IPS DF 6.9 (cell line): Measurements from ENCODE around the gene MAPK8IP1.
A peak's percentile ranks its signal among the peaks of the same experiment; 100 is the strongest.

Source experiments
- DNase-seq: peaks from one replicate; pipeline ENCODE4 v3.0.0-alpha.2; 2013; ENCODE audit warnings: low read depth, low spot score
- H3K27ac ChIP-seq: one replicate; pipeline ENCODE4 v1.5.1; 2013; ENCODE audit warnings: low read length, control low read depth
- H3K27me3 ChIP-seq: 2 replicates; pipeline ENCODE4 v1.6.1; 2013; ENCODE audit warnings: mild to moderate bottlenecking, low read length; ENCODE audit not compliant: control insufficient read depth, insufficient read depth
- H3K36me3 ChIP-seq: 2 replicates; pipeline ENCODE4 v1.6.1; 2013; ENCODE audit warnings: low read length; ENCODE audit not compliant: control insufficient read depth, insufficient read depth
- H3K4me1 ChIP-seq: 2 replicates; pipeline ENCODE4 v1.6.1; 2013; ENCODE audit warnings: low read length; ENCODE audit not compliant: control insufficient read depth, insufficient read depth
- H3K4me3 ChIP-seq: 2 replicates; pipeline ENCODE4 v1.5.1; 2013; ENCODE audit warnings: mild to moderate bottlenecking, low read length
- H3K9me3 ChIP-seq: 2 replicates; pipeline ENCODE4 v1.6.1; 2013; ENCODE audit warnings: low read length, inconsistent platforms; ENCODE audit not compliant: control insufficient read depth, insufficient read depth
- WGBS: extraction: QIAGEN DNeasy Blood & Tissue Kit; methylation state at CpG from one replicate; pipeline ENCODE4 v1.1.7; 2013; ENCODE audit warnings: mixed read lengths, missing lambda C conversion rate; ENCODE audit not compliant: insufficient read length, insufficient coverage; 5-methylcytosine and 5-hydroxymethylcytosine counted together

The MAPK8IP1 gene

GRCh38 chr11:45909594-45910475 is 24.4 kb downstream of the MAPK8IP1 start:
- Histone ChIP-seq H3K9me3 (no peaks in the 10 kb centered on the region), H3K4me3 (no peak overlapping the region), H3K36me3 (peaks cover 18% of the 10 kb centered on the region), H3K4me1 (no peaks in the 10 kb centered on the region), H3K27me3 (no peaks in the 10 kb centered on the region), H3K27ac (no peak overlapping the region)
- WGBS: no CpG with 5 or more reads among the region's 32 CpGs
- no peak for DNase-seq

GRCh38 chr11:45910623-45911022 is 25.2 kb downstream of the MAPK8IP1 start:
- no peaks in the 10 kb centered on the region for H3K9me3 ChIP-seq
- no peaks in the 10 kb centered on the region for H3K27me3 ChIP-seq
- H3K4me3 ChIP-seq: no peak overlapping the region
- H3K36me3 ChIP-seq: peaks cover 18% of the 10 kb centered on the region
- H3K27ac ChIP-seq: no peak overlapping the region
- H3K4me1 ChIP-seq: no peaks in the 10 kb centered on the region
- DNase-seq: no peak
- no CpG with 5 or more reads among the region's 9 CpGs for WGBS

- H3K4me1 ChIP-seq: peaks cover 1% of the 10 kb centered on the region; the same call in 1 of the 2 replicates
- no peaks in the 10 kb centered on the region for H3K9me3 ChIP-seq
- no peak overlapping the region for H3K27ac ChIP-seq
- H3K4me3 ChIP-seq: no peak overlapping the region
- H3K27me3 ChIP-seq: no peaks in the 10 kb centered on the region
- no CpG with 5 or more reads among the region's 19 CpGs for WGBS
- no peak for DNase-seq
- H3K36me3 ChIP-seq: peaks cover 18% of the 10 kb centered on the region
Observed at GRCh38 chr11:45913514-45913913, 28.1 kb downstream of the MAPK8IP1 start.

- H3K4me1 ChIP-seq: peaks cover 1% of the 10 kb centered on the region; the same call in 1 of the 2 replicates
- peaks cover 18% of the 10 kb centered on the region for H3K36me3 ChIP-seq
- no peaks in the 10 kb centered on the region for H3K27me3 ChIP-seq
- no peak overlapping the region for H3K4me3 ChIP-seq
- no peak overlapping the region for H3K27ac ChIP-seq
- no CpG with 5 or more reads among the region's 22 CpGs for WGBS
- DNase-seq: no peak
- H3K9me3 ChIP-seq: no peaks in the 10 kb centered on the region
Observed at GRCh38 chr11:45913942-45914635, 28.6 kb downstream of the MAPK8IP1 start.

GRCh38 chr11:45915446-45915845 is 30.0 kb downstream of the MAPK8IP1 start:
- H3K36me3 ChIP-seq: peaks cover 13% of the 10 kb centered on the region
- H3K9me3 ChIP-seq: no peaks in the 10 kb centered on the region
- H3K4me1 ChIP-seq: peaks cover 4% of the 10 kb centered on the region
- no peaks in the 10 kb centered on the region for H3K27me3 ChIP-seq
- WGBS: no CpG with 5 or more reads among the region's 13 CpGs
- H3K27ac ChIP-seq: no peak overlapping the region
- no peak overlapping the region for H3K4me3 ChIP-seq
- DNase-seq: no peak

GRCh38 chr11:45917286-45917622 is 31.8 kb downstream of the MAPK8IP1 start:
- Histone ChIP-seq H3K4me3 (peak overlapping the region; percentile 80; the same call in 1 of the 2 replicates), H3K4me1 (peaks cover 11% of the 10 kb centered on the region), H3K27ac (no peak overlapping the region), H3K27me3 (no peaks in the 10 kb centered on the region), H3K36me3 (peaks cover 13% of the 10 kb centered on the region), H3K9me3 (no peaks in the 10 kb centered on the region)
- DNase-seq: no peak
- no CpG with 5 or more reads among the region's 16 CpGs for WGBS

- peak within 1 kb of the TSS; percentile 80 for H3K4me3 ChIP-seq
- no peaks in the 10 kb centered on the region for H3K27me3 ChIP-seq
- peaks cover 11% of the 10 kb centered on the region for H3K4me1 ChIP-seq
- DNase-seq: peak; percentile 80
- H3K27ac ChIP-seq: no peak within 1 kb of the TSS
- H3K36me3 ChIP-seq: peaks cover 13% of the 10 kb centered on the region
- H3K9me3 ChIP-seq: no peaks in the 10 kb centered on the region
- no CpG with 5 or more reads among the region's 45 CpGs for WGBS
Observed at GRCh38 chr11:45917623-45918330, 32.3 kb downstream of the MAPK8IP1 start, which contains the start of gene PEX16. Gene PEX16, minus strand, starts transcription at chr11:45917877. Its CDS starts 66 bp downstream, at chr11:45917811.

GRCh38 chr11:45918331-45918941 is 33.0 kb downstream of the MAPK8IP1 start:
- no CpG with 5 or more reads among the region's 38 CpGs for WGBS
- Histone ChIP-seq H3K27ac (no peak overlapping the region), H3K27me3 (no peaks in the 10 kb centered on the region), H3K9me3 (no peaks in the 10 kb centered on the region), H3K36me3 (peaks cover 12% of the 10 kb centered on the region), H3K4me3 (peak overlapping the region; percentile 80; the same call in 1 of the 2 replicates), H3K4me1 (peaks cover 13% of the 10 kb centered on the region)
- no peak for DNase-seq

- no peak overlapping the region for H3K4me3 ChIP-seq
- H3K27ac ChIP-seq: no peak overlapping the region
- H3K4me1 ChIP-seq: peaks cover 13% of the 10 kb centered on the region
- peaks cover 7% of the 10 kb centered on the region for H3K36me3 ChIP-seq
- no peaks in the 10 kb centered on the region for H3K9me3 ChIP-seq
- H3K27me3 ChIP-seq: no peaks in the 10 kb centered on the region
- DNase-seq: no peak
- no CpG with 5 or more reads among the region's 7 CpGs for WGBS
Observed at GRCh38 chr11:45918962-45919675, 33.7 kb downstream of the MAPK8IP1 start.
